GM23338 (cell line): ENCODE measurements around the gene CCDC169. TPM values are rescaled to one million over a fixed set of nuclear protein-coding genes. Genes with fewer than 3 reads are reported as not detected.
A peak's percentile ranks its signal among the peaks of the same experiment; 100 is the strongest.

ENCODE experiments used
- ATAC-seq: fragments of 200-7000 bp; cut with Tn5 transposase; 3 replicates; pipeline ENCODE4 v1.9.1; 2020
- DNase-seq: peaks from one replicate; pipeline ENCODE4 v3.0.0-alpha.2; 2015; ENCODE audit warnings: low spot score
- H2AFZ ChIP-seq: fragments of 200-600 bp; sonication (generic); 2 replicates; pipeline ENCODE4 v1.8.0; 2016; ENCODE audit warnings: antibody characterized with exemption, mild to moderate bottlenecking, moderate library complexity
- H3F3A ChIP-seq: fragments of 200-600 bp; sonication (generic); replicated peaks from 2 replicates; pipeline ENCODE4 v1.8.0; 2017; ENCODE audit warnings: antibody characterized with exemption, mixed run types, low read depth
- H3K27ac ChIP-seq: fragments of 200-600 bp; sonication (generic); 2 replicates; pipeline ENCODE4 v1.6.1; 2016; ENCODE audit warnings: low read depth
- H3K27me3 ChIP-seq: fragments of 200-600 bp; sonication (generic); 2 replicates; pipeline ENCODE4 v1.8.0; 2016; ENCODE audit warnings: mild to moderate bottlenecking, mixed run types, moderate library complexity; ENCODE audit not compliant: insufficient read depth
- H3K36me3 ChIP-seq: fragments of 200-600 bp; sonication (generic); 2 replicates; pipeline ENCODE4 v1.8.0; 2016; ENCODE audit warnings: mild to moderate bottlenecking; ENCODE audit not compliant: insufficient read depth
- H3K4me1 ChIP-seq: fragments of 200-600 bp; sonication (generic); 2 replicates; pipeline ENCODE4 v1.8.0; 2016; ENCODE audit warnings: mild to moderate bottlenecking, moderate library complexity; ENCODE audit not compliant: insufficient read depth
- H3K4me2 ChIP-seq: fragments of 200-600 bp; sonication (generic); 2 replicates; pipeline ENCODE4 v1.7.1; 2017; ENCODE audit warnings: mixed run types
- H3K4me3 ChIP-seq: fragments of 200-600 bp; sonication (generic); 2 replicates; pipeline ENCODE4 v1.6.1; 2016; ENCODE audit warnings: mixed run types
- H3K79me2 ChIP-seq: fragments of 200-600 bp; sonication (generic); replicated peaks from 2 replicates; pipeline ENCODE4 v1.8.0; 2017; ENCODE audit warnings: mild to moderate bottlenecking; ENCODE audit not compliant: insufficient read depth
- H3K9me2 ChIP-seq: fragments of 200-600 bp; sonication (generic); 2 replicates; pipeline ENCODE4 v1.8.0; 2017; ENCODE audit not compliant: insufficient read depth
- H4K20me1 ChIP-seq: fragments of 200-600 bp; sonication (generic); replicated peaks from 2 replicates; pipeline ENCODE4 v1.8.0; 2017; ENCODE audit warnings: mild to moderate bottlenecking; ENCODE audit not compliant: insufficient read depth
- H3K27ac Mint-ChIP-seq: 2 replicates; pipeline ENCODE4 v1.8.0; 2020; ENCODE audit warnings: inconsistent platforms, mild to moderate bottlenecking, moderate library complexity, mixed read lengths
- H3K27me3 Mint-ChIP-seq: 3 replicates; pipeline ENCODE4 v1.8.0; 2022; ENCODE audit warnings: low read depth, mild to moderate bottlenecking, moderate library complexity, mixed read lengths, inconsistent platforms; ENCODE audit not compliant: insufficient read depth, poor library complexity
- H3K36me3 Mint-ChIP-seq: 3 replicates; pipeline ENCODE4 v1.8.0; 2021; ENCODE audit warnings: low read depth, mild to moderate bottlenecking, inconsistent platforms, moderate library complexity, mixed read lengths
- H3K4me1 Mint-ChIP-seq: 3 replicates; pipeline ENCODE4 v1.8.0; 2020; ENCODE audit warnings: mild to moderate bottlenecking, inconsistent platforms, mixed read lengths
- H3K4me3 Mint-ChIP-seq: 3 replicates; pipeline ENCODE4 v1.8.0; 2021; ENCODE audit warnings: moderate library complexity, mild to moderate bottlenecking, inconsistent platforms, mixed read lengths
- H3K9me3 Mint-ChIP-seq: 3 replicates; pipeline ENCODE4 v1.8.0; 2020; ENCODE audit warnings: moderate library complexity, mild to moderate bottlenecking, inconsistent platforms, mixed read lengths
- EZH2 ChIP-seq: fragments of 200-600 bp; sonication (generic); IDR thresholded peaks from one replicate; pipeline ENCODE4 v1.8.0; 2017; ENCODE audit warnings: antibody characterized with exemption, mild to moderate bottlenecking, low read depth; ENCODE audit not compliant: unreplicated experiment
- JUNB ChIP-seq: IDR thresholded peaks from one replicate; pipeline ENCODE4 v1.6.1; 2016; ENCODE audit warnings: antibody characterized with exemption; ENCODE audit not compliant: unreplicated experiment
- NANOG ChIP-seq: IDR thresholded peaks from 2 replicates; pipeline ENCODE4 v1.6.1; 2016; ENCODE audit warnings: antibody characterized with exemption, borderline replicate concordance
- POLR2AphosphoS5 ChIP-seq: IDR thresholded peaks from 2 replicates; pipeline ENCODE4 v1.6.1; 2016; ENCODE audit warnings: antibody characterized with exemption, low read depth
- STAT1 ChIP-seq: IDR thresholded peaks from one replicate; pipeline ENCODE4 v1.6.1; 2016; ENCODE audit warnings: antibody characterized with exemption; ENCODE audit not compliant: unreplicated experiment
- ZNF331 ChIP-seq: fragments of 250-450 bp; sonication (Bioruptor Pico); IDR thresholded peaks from 2 replicates; pipeline ENCODE4 v1.5.0; 2020; ENCODE audit warnings: low read depth, mild to moderate bottlenecking, moderate library complexity
- ZNF462 ChIP-seq: fragments of 250-450 bp; sonication (Bioruptor Pico); IDR thresholded peaks from 2 replicates; pipeline ENCODE4 v1.5.0; 2020; ENCODE audit warnings: mild to moderate bottlenecking, moderate library complexity
- polyA plus RNA-seq: library from polyadenylated mRNA; unstranded; fragments of >200 nt; fragmentation: Nextera tagmentation; extraction: Ambion mirVana; gene quantifications from 2 replicates; pipeline ENCODE4 v1.2.1, GENCODE V29; 2016
- total RNA-seq: library from RNA; depleted of rRNA; stranded (reverse); fragments of >200 nt; shearing (Covaris generic); gene quantifications from 2 replicates; pipeline ENCODE4 v1.2.3, GENCODE V29; 2014
- TF ChIP-seq, protein P1 (sequence below): IDR thresholded peaks from one replicate; pipeline ENCODE4 v1.6.1; 2018; ENCODE audit warnings: antibody characterized with exemption; ENCODE audit not compliant: unreplicated experiment

Gene CCDC169
- total and polyA plus RNA-seq, 2 experiments from 2014 or later: 48.5 to 61.2 TPM

DNA sequence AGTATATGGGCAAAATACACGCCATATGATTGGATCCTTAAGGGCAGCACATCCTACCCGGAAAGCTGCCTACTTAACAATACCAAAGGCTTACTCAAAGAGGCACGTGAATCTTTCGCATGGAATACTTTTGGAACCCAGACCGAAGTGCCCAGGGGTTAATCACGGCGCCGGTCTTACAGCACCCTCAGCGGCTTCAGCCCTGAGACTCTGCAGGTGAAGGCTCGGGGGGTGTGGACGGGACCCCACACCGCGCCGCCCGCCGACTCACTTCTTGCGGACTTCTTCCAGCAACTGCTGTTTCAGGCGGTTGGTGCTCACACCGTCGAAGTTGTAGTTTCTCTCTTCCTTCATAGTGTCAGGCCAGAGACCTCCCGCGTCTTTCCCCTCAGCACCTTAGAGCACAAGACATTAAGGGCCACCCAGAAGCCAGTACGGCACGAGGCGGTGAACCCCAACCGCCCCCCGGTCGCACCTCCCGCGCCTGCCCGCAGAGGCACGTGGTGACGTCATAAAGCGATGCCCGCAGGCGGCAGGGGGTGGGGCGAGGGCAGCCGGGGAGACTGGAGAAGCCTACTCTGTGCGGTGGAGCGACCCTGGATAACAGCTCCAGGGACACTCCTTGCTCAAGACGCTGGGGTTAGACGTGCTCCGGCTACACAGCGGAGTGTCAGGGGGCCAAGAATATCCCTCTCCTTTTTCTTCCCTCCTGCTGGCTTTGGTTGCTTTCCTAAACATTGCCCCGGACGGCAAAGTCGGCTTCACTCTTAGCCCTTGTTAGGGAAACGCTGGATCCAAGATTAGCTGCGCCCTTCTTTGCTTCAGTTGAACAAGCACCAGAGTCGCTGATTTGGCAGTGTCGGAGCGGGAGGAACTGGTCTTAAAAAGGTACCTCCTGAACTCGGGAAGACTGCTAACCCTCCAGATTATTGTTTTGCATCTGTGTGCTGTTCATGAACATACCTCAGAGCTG is at the start of gene CCDC169 (continued):
- TF ChIP-seq, protein P1, sequence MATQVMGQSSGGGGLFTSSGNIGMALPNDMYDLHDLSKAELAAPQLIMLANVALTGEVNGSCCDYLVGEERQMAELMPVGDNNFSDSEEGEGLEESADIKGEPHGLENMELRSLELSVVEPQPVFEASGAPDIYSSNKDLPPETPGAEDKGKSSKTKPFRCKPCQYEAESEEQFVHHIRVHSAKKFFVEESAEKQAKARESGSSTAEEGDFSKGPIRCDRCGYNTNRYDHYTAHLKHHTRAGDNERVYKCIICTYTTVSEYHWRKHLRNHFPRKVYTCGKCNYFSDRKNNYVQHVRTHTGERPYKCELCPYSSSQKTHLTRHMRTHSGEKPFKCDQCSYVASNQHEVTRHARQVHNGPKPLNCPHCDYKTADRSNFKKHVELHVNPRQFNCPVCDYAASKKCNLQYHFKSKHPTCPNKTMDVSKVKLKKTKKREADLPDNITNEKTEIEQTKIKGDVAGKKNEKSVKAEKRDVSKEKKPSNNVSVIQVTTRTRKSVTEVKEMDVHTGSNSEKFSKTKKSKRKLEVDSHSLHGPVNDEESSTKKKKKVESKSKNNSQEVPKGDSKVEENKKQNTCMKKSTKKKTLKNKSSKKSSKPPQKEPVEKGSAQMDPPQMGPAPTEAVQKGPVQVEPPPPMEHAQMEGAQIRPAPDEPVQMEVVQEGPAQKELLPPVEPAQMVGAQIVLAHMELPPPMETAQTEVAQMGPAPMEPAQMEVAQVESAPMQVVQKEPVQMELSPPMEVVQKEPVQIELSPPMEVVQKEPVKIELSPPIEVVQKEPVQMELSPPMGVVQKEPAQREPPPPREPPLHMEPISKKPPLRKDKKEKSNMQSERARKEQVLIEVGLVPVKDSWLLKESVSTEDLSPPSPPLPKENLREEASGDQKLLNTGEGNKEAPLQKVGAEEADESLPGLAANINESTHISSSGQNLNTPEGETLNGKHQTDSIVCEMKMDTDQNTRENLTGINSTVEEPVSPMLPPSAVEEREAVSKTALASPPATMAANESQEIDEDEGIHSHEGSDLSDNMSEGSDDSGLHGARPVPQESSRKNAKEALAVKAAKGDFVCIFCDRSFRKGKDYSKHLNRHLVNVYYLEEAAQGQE: no peak

GRCh38 chr13:36346222-36347083 is 48.8 kb upstream of the CCDC169 start, which contains the start of gene SPART:
Gene SPART, minus strand, starts transcription at chr13:36346394. Its CDS starts 10,564 bp downstream, at chr13:36335830.
- H2AFZ ChIP-seq: no peak within 1 kb of the TSS
- H4K20me1 ChIP-seq: no peaks in the 10 kb centered on the region
- H3K4me2 ChIP-seq: peak within 1 kb of the TSS; percentile 81
- H3K27ac Mint-ChIP-seq: peak within 1 kb of the TSS; percentile 95
- H3K4me3 Mint-ChIP-seq: peak within 1 kb of the TSS; percentile 92
- peak within 1 kb of the TSS; percentile 58 for H3K4me3 ChIP-seq
- H3K4me1 ChIP-seq: peaks cover 33% of the 10 kb centered on the region
- H3K27ac ChIP-seq: peak within 1 kb of the TSS; percentile 95
- no peaks in the 10 kb centered on the region for H3F3A ChIP-seq
- peaks cover 21% of the 10 kb centered on the region for H3K4me1 Mint-ChIP-seq
- peaks cover 41% of the 10 kb centered on the region for H3K79me2 ChIP-seq
- H3K36me3 ChIP-seq: no peaks in the 10 kb centered on the region
- no peaks in the 10 kb centered on the region for H3K27me3 ChIP-seq
- no peaks in the 10 kb centered on the region for H3K9me3 Mint-ChIP-seq
- peaks cover 19% of the 10 kb centered on the region for H3K27me3 Mint-ChIP-seq
- H3K9me2 ChIP-seq: no peaks in the 10 kb centered on the region
- peak; percentile 92 for DNase-seq
- peak; percentile 89 for ATAC-seq
- no peaks in the 10 kb centered on the region for H3K36me3 Mint-ChIP-seq
- TF ChIP-seq ZNF462 (CRISPR knock-in tag): no peak
- TF ChIP-seq EZH2: no peak
- TF ChIP-seq, protein P1: no peak
- TF ChIP-seq NANOG: no peak
- no peak for TF ChIP-seq ZNF331 (CRISPR knock-in tag)
- peak; percentile 45; the same call in 1 of the 2 replicates for TF ChIP-seq POLR2AphosphoS5
- no peak for TF ChIP-seq JUNB
- no peak for TF ChIP-seq STAT1
